C4-2B (cell line): ENCODE measurements around the gene OLFML3.

ENCODE experiments used
- CTCF ChIP-seq: fragments of 450-650 bp; conservative IDR thresholded peaks from 2 replicates; pipeline ENCODE4 v1.5.1; 2017; ENCODE audit warnings: mild to moderate bottlenecking
- ZFX ChIP-seq: fragments of 450-650 bp; IDR thresholded peaks from 2 replicates; pipeline ENCODE4 v1.6.1; 2017

- TF ChIP-seq CTCF (no peak), ZFX (no peak)
Measured at GRCh38 chr1:113999799-114000198, 20.5 kb downstream of the OLFML3 start.
